Bronchial epithelial cell (primary cell): Measurements from ENCODE around the gene SLC6A6. TPM values are rescaled to one million over a fixed set of nuclear protein-coding genes. Genes with fewer than 3 reads are reported as not detected.

ENCODE experiments used
- DNase-seq: peaks from one replicate; pipeline ENCODE4 v3.0.0-alpha.2; 2010; ENCODE audit warnings: low read depth
- FAIRE-seq: peaks from 2 replicates; lab custom pipeline; 2011; peaks lifted over from hg19 to GRCh38; lab: Jason Lieb, UNC
- H3K27me3 ChIP-seq: 2 replicates; pipeline ENCODE4 v1.5.1; 2011; ENCODE audit warnings: low read length; ENCODE audit not compliant: control insufficient read depth, insufficient read depth
- H3K36me3 ChIP-seq: 2 replicates; pipeline ENCODE4 v1.5.1; 2011; ENCODE audit warnings: low read length; ENCODE audit not compliant: control insufficient read depth, insufficient read depth
- H3K4me3 ChIP-seq: 2 replicates; pipeline ENCODE4 v1.5.1; 2011; ENCODE audit warnings: mild to moderate bottlenecking, low read depth, low read length, control low read depth
- total RNA-seq: library from RNA; depleted of rRNA; stranded (reverse); fragments of >200 nt; gene quantifications from 2 replicates; pipeline ENCODE4 v1.2.1, GENCODE V29; 2014
- TF ChIP-seq, protein P1 (sequence below): IDR thresholded peaks from 2 replicates; pipeline ENCODE4 v1.5.1; 2011; ENCODE audit warnings: mild to moderate bottlenecking, moderate library complexity, low read length, control low read depth, inconsistent platforms; ENCODE audit not compliant: insufficient read depth, severe bottlenecking

The SLC6A6 gene
- total RNA-seq, 1 donor from 2014 or later, result 13.2 TPM

DNA sequence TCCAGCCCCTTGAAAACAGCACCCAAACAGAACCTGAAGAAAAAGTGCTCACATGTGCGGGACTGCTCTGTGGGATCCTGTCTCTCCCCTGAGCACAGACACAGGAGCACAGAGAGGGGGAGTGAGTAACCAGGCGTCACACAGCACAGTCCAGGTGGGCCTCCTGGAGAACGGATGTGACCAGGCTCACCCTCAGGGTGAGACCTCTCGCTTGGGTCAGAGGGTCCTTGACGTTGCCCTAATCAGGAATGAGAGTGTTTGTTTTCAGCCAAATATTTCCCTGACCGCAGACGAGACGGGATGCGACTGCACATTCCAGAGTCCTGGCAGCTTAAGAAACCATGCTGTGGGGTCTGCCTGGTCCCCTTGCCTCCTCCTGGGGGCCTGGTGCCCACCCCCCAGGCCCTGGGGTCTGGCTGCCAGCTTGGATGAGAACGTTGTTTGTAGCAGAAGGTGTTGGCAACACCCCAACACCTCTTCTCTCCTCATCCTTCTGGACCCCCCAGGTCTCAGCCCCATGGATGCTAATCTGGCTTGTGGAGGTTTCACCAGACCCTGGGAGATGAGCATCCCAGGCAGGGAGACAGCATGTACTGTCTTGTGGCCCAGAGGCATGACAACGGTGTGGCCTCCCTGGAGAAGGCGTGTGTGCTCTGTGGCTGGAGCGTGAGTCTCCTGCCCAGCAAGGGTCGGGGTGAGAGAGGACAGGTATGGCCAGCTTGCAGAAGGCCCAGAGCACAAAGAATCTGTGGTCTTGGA, 42.1 kb upstream of the SLC6A6 start:
- TF ChIP-seq, protein P1, sequence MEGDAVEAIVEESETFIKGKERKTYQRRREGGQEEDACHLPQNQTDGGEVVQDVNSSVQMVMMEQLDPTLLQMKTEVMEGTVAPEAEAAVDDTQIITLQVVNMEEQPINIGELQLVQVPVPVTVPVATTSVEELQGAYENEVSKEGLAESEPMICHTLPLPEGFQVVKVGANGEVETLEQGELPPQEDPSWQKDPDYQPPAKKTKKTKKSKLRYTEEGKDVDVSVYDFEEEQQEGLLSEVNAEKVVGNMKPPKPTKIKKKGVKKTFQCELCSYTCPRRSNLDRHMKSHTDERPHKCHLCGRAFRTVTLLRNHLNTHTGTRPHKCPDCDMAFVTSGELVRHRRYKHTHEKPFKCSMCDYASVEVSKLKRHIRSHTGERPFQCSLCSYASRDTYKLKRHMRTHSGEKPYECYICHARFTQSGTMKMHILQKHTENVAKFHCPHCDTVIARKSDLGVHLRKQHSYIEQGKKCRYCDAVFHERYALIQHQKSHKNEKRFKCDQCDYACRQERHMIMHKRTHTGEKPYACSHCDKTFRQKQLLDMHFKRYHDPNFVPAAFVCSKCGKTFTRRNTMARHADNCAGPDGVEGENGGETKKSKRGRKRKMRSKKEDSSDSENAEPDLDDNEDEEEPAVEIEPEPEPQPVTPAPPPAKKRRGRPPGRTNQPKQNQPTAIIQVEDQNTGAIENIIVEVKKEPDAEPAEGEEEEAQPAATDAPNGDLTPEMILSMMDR, result no peak
- Histone ChIP-seq H3K4me3 (no peak overlapping the region), H3K36me3 (no peaks in the 10 kb centered on the region), H3K27me3 (peaks cover 5% of the 10 kb centered on the region)
- DNase-seq (no peak), FAIRE-seq (no peak)

DNA sequence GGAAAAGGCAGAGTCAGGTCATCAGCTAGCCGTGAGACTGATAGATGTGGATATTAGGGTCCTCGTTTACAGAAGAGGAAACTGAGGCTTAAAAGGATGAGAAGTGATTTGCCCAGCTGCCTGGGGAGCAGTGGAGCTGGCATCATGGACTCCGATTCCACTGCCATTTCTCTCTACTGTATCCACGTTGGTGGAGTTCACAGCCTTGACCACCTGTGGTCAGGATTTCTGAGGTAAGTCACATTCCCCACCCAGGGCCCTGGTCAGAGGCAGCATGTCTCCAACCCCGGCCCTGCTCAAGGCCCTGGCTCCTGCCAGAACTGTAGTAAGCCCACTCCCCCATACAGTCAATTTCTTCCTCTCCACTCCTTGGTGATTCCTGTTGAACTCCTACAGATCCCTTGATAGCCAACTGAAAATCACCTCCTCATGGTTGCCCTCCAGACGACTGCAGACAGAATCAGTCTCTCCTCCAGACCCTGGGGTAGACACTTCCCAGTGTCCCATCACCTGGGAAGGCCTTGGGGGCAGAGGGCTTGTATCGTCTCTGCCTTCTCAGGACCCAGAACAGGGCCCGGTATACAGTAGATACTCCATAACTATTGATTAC, 41.2 kb upstream of the SLC6A6 start:
- H3K27me3 ChIP-seq, result peaks cover 5% of the 10 kb centered on the region
- H3K36me3 ChIP-seq, result no peaks in the 10 kb centered on the region
- no peak overlapping the region for H3K4me3 ChIP-seq
- TF ChIP-seq, protein P1, result no peak
- FAIRE-seq (no peak), DNase-seq (no peak)

DNA sequence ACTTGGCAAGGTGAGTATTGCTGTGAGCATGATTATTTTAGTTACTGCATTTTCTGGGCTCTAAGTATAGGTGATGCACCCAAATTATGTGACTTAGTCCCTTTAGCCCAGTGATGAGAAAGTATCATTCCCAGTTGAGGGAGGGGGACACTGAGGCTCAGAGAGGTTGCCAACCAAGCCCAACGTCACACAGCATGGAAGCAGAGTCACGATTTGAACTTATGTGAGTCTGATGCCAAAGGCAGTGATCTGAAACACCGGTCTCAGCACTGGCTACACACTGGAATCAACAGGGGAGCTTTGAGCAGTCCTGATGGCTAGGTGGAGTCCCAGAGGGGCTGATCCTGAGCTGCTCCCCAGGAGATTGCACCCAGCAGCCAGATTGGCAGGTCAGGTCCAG, 39.5 kb upstream of the SLC6A6 start:
- Histone ChIP-seq H3K36me3 (no peaks in the 10 kb centered on the region), H3K27me3 (peaks cover 8% of the 10 kb centered on the region), H3K4me3 (no peak overlapping the region)
- FAIRE-seq, result no peak
- TF ChIP-seq, protein P1, result no peak
- no peak for DNase-seq

DNA sequence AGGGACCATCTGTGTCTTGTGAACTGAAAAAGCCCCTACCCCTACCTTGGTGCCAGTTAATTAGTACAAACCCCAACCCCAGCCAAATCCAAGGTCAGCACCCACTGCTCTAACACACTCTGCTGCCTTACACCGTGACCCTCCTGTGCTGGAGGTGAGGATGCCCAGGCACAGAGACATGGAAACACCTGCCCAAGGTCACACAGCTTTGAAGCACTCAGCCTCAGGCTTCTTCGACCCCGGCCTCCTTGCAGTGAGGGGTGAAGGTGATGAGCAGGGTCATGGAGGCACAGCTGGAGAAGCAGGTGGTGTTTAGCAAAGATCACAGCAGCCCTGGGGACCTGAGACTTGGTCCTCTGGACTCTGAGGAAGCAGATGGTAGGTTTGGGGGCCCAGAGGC, 39.0 kb upstream of the SLC6A6 start:
- Histone ChIP-seq H3K36me3 (no peaks in the 10 kb centered on the region), H3K27me3 (peaks cover 8% of the 10 kb centered on the region), H3K4me3 (no peak overlapping the region)
- DNase-seq, result no peak
- FAIRE-seq, result no peak
- TF ChIP-seq, protein P1, result no peak

DNA sequence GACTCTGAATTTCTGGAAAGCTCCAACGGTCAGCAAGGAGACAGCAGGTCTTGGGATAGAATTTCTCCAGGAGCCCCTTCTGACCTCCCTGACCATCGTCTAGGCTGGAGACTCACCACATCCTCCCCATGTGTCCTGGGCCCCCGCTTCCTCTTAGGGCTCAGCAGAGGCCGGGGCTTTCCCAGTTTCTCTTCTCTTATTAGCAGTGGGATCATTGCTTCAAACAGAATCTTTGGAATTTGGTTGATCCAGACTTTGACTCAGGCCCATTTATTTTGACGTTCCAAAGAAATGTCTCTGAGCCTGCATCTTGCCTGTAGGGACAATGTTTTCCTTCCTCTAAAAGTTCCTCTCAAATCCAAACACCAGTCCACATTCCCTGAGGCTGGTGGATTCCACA, 38.4 kb upstream of the SLC6A6 start:
- TF ChIP-seq, protein P1, result no peak
- H3K36me3 ChIP-seq, result no peaks in the 10 kb centered on the region
- FAIRE-seq, result no peak
- H3K27me3 ChIP-seq, result peaks cover 8% of the 10 kb centered on the region
- no peak for DNase-seq
- H3K4me3 ChIP-seq, result no peak overlapping the region
